ENCODE measurements around the gene TMEM52.
A peak's percentile ranks its signal among the peaks of the same experiment; 100 is the strongest.

TMEM52 gene

DNA sequence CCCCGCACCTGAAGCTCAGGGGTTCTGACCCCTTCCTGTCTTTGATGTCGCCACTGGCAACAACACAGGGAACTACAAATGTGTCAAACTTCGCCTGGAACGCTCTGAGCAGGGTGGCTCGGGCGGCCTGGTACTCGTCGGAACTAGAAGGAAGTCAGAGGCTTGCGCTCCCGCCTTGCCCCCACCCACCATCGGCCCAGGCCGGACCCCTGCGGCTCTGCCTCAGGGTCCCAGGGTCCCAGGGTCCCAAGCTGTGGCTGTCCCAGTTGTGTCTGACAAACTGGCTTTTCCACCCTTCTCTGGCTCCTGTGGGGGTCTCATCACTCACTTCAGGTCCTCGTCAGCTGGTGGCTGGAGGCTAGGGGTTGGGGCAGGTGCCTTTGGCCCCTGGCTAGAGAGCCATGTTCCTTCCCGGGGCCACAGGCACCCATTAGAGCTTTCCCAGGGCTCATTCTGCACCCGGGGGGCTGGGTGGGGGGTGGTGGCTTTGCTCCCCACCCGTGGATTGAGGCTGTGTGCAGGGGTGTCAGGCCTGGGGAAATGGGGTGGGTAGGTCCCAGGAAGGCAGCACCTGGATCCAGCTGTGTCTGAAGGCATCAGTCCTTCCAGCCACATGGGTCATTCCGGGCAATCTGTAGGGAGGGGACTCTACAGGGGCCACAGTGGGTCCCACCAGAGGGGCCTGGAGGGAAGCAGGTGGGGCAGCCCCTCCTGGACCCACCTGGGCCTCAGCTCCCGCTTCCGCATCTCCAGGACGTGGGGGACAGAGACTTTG, 8.0 kb upstream of the TMEM52 start:
- no peak for DNase-seq (ENCODE audit: low spot score)

DNA sequence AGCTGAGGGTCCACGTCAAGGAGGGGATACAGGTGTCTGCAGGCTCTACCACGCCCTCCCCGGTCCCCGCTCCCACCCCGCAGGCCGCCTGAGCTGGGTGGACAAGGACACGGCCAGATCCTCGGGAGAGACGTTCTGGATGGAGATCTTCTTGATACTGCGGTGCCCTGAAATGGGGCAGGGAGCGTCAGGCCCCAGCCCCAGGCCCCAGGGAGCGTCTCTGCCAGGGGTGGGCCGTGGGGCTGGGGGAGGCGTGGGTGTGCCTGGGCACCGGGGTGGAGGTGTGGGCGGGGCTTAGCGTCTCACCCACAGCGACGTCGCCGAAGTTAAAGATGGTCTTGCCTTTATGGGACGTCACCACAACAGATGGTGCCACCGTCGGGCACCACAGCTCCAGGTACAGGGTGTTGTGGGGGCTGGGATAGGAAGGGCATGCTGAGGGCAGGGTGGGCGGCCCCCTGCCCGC, 7.3 kb upstream of the TMEM52 start:
- DNase-seq (ENCODE audit: low spot score): no peak

DNA sequence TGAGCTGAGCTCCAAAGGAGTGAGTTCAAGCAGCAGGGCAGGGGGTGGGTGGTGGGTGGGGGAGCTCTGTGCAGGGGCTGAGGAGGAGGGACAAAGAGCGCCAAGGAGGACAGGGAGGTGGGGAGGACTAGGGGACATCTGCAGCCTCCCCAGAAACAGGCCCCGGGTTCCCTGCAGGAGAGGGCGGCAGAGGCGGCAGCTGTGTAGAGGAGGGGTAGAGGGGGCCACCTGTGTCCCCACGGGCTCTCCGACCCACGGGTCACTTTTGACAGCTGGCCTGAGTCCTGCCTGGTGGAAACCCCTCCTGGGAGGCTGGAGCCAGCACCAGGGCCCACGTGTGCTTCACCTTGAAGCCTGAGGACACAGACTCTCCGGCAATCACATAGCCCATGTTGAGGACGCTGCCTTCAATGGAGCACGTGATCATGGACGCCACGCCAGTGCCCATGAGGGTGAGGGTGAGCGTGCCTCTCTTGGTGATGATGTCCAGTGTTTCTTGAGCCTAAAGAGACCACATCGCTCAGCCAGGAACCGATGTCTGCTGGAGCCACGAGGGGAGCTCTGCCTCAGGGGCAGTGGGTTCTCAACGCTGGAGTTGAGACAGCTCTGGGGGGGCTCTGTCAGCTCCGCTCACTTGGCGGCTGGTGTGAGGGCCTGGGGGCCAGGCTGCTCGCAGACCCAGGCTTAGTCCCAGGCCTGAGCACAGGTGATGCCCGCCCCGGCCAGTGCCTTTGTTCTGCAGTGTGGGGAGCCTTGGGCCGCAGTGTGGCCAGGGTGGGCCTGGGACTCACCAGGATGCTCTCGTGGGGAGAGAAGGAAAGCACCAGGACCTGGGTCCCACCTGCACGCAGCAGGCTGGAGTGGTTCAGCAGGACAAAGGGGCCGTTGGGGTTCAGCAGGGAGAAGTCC, 6.6 kb upstream of the TMEM52 start:
- no peak for DNase-seq (ENCODE audit: low spot score)

- no peak for DNase-seq (ENCODE audit: low spot score)
Observed at GRCh38 chr1:1924849-1925248, 5.8 kb upstream of the TMEM52 start.

DNA sequence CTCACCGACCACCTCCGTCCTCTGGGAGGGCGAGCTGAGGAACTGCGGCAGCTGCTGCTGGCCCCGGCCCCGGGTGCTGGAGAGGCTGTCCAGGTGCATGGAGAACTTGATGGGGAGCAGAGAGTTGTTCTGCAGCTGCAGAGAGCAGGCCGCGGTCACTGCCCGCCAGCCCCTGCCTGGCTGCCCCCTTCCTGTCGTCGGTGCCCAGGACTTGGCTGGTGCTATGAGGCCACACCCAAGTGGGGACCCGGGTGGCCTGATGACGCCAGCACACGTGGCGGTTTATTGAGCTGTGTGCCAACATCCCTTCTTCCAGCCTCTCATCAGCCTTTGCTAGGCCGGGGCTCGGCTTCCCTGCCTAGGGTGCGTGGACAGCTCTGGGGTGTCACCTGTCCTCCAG, 5.3 kb upstream of the TMEM52 start:
- no peak for DNase-seq (ENCODE audit: low spot score)

GRCh38 chr1:1922956-1923833, 4.1 kb upstream of the TMEM52 start:
- no peak for DNase-seq (ENCODE audit: low spot score)

DNA sequence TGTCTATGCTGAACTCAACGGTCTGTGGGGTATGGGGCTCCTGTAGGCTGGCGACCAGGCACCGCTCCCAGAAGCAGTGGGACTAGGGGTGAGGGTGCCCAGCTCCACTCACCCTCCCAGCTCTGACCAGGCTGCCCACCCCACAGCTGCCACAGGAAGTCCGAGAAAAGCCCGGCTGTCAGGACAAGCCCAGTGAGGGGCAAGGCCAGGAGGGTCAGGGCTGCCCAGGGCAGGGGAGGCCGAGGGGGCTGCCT, 3.5 kb upstream of the TMEM52 start:
- no peak for DNase-seq (ENCODE audit: low spot score)

DNA sequence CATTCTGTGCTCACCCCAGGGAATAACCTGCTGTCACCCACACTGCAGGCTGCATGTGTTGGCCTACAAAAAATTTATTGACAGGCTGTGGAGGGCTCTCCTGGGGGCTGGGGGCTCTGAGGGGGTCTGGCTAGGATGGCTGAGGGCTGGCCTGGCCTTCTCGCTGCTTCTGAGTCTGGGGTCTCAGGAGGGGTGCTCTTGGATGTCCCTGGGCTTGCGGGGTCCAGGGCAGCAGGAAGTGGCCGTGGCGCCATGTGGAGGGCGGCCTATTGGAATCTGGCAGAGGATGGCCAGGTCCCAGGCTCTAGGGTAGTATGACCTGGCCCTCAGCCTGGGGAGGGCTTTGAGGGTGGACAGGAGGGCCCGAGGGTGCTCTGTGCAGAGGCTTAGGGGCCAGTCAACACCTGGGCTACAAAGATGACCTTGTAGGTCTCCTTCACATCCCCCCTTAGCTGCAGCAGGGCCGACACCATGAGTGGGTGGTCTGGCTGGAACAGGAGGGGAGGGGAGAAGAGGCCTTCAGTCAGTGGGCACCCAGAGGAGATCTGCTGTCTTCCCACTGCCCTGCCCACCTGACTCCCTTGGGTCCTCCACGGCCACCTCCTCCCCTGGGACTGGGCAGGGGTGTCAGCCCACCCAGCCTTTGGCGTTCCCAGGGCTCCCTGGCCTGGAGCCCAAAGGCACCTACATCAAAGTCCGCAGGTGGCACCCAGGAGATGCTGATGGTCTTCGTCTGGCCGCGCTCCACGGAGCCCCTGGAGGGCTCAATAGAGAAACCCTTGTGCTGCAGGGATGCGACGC, 3.0 kb upstream of the TMEM52 start:
- no peak for DNase-seq (ENCODE audit: low spot score)

DNA sequence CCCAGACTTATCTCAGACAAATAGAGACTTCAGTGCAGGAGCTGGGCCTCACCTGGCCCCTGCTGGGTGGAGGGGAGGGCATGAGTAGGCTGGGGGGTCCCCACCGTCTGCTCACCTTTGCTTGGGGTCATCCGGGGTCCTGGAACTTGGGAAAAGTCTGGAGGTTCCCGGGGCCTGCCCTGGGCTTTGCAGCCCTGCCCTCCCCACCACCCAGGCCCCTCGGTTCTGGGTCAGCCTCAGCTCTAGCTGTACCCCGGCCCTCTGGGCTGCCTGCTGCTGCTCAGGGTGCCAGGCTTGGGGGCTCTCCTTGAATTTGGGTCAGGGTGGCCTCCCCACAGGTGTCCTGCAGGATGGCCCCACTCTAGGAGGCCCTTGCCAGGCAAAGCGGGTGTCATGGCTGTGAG, 2.4 kb upstream of the TMEM52 start:
- no peak for DNase-seq (ENCODE audit: low spot score)

GRCh38 chr1:1920608-1921458, 1.8 kb upstream of the TMEM52 start:
- DNase-seq (ENCODE audit: low spot score): no peak

GRCh38 chr1:1920057-1920607, 1.1 kb upstream of the TMEM52 start:
- no peak for DNase-seq (ENCODE audit: low spot score)

GRCh38 chr1:1919304-1920056, 401 bp upstream of the TMEM52 start:
- DNase-seq (ENCODE audit: low spot score): peak; percentile 97

DNA sequence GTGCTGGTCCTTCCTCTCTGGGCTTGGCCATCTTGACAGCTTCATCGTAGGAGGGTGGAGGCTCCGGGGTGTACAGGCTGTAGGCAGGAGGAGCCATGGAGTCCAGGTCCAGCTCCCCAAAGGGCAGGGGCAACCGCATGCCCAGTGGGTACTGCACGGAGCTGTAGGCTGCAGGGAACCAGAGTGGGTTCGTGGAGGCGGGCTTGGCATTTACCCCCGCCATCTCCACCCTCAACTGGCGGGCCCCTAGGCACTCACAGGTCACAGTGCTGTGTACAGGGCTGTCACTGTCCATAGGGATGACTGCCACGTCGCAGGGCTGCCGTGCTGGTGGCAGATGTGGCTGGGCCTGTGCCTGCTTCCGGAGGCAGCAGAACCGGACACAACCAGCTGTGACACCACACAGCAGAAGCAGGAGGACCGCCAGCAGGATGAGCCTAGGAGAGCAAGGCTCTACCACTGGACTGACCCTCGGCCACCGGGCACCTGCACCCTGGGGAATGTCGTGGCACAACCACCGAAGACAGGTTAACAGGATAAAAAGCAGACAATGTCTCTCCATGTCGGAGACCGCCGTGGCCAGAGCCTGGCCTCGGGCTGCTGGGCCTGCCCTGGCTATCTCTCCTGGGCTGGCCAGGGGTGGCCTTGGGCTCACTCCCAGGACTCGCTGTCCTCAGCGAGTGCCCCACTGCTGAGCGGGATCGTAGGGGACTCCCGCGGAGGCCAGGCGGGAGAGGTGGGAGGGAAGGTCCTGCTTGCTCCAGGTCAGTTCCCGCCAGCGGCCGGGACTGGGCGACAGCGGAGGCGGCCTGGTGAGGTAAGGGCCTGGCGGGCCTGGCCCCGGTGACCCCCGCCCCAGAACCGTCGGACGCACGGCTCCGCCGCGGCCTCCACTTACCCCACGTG, 831 bp downstream of the TMEM52 start:
- DNase-seq (ENCODE audit: low spot score): no peak

GRCh38 chr1:1917304-1917976, 1.6 kb downstream of the TMEM52 start:
- no peak for DNase-seq (ENCODE audit: low spot score)

- DNase-seq (ENCODE audit: low spot score): no peak
Observed at GRCh38 chr1:1916851-1917251, 2.2 kb downstream of the TMEM52 start.

DNA sequence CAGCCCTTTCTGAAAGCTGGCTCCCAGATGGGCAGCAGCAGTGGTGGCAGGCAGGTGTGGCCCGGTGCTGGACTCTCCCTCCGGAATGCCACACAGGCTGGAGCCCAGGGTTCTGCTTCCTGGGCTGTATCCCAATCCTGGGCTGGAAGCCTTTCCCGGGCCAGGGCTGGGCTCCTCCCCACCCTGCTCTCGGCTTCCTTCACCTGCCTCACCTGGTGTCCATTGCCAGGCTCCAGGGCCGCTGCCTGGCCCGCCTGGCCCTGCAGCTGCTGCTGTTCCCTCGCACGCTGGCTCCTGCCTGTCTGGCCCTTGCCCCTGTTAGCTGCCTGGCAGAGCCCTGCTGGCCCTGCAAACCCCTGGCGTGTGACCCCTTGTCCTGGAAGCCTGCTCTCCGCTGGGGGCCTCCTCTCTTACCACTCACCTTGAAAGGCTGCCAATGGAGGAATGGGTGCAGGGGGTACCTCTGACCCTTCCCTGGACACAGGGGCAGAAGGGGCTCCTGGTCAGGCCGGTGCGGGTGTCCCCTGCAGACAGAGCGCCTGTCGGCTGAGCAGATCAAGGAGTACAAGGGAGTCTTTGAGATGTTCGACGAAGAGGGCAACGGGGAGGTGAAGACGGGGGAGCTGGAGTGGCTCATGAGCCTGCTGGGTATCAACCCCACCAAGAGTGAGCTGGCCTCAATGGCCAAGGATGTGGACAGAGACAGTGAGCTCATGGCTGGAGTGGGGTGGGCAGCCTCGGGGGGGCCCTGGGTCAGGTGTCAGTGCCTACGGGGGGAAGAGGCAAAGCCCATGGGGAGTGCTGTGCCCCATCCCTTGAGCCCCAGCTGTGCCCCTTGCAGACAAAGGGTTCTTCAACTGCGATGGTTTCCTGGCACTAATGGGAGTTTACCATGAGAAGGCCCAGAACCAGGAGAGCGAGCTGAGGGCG, 2.9 kb downstream of the TMEM52 start:
- DNase-seq (ENCODE audit: low spot score): no peak

Data from COLO829 (cell line).